Measurements from ENCODE around the gene ORM1.

GRCh38 chr9:114291064-114291474, 31.8 kb upstream of the ORM1 start:
- no peak for TF ChIP-seq GATA3 (IDR thresholded peaks at IDR 0.05; ENCODE audit: low read depth, low read length)
- TF ChIP-seq GATA2 (IDR thresholded peaks at IDR 0.05; ENCODE audit: low read depth, low read length) = no peak

Data from SH-SY5Y (cell line).